Fibroblast of villous mesenchyme (primary cell): ENCODE results near the gene TM7SF2. TPM values are rescaled to one million over a fixed set of nuclear protein-coding genes. Genes with fewer than 3 reads are reported as not detected.

ENCODE experiments used
- DNase-seq: peaks from one replicate; pipeline ENCODE4 v3.0.0-alpha.2; 2010; ENCODE audit warnings: low read depth
- H3K4me3 ChIP-seq: 2 replicates; pipeline ENCODE4 v1.5.1; 2011; ENCODE audit warnings: low read depth, mild to moderate bottlenecking, low read length
- CTCF ChIP-seq: IDR thresholded peaks from 2 replicates; pipeline ENCODE4 v1.5.1; 2012; ENCODE audit warnings: low read depth, mild to moderate bottlenecking, low read length; ENCODE audit not compliant: insufficient read depth
- total RNA-seq: library from RNA; depleted of rRNA; stranded (reverse); fragments of >200 nt; gene quantifications from 2 replicates; pipeline ENCODE4 v1.2.3, GENCODE V29; 2012

The TM7SF2 gene
- total RNA-seq, 1 donor: 45.8 TPM

- TF ChIP-seq CTCF: no peak
- no peak for DNase-seq
Measured at GRCh38 chr11:65124480-65125196, 13.0 kb downstream of the TM7SF2 start.

GRCh38 chr11:65125197-65126056 lies 13.8 kb downstream of the TM7SF2 start:
- H3K4me3 ChIP-seq: no peak overlapping the region

More at GRCh38 chr11:65124480-65125196, 13.0 kb downstream of the TM7SF2 start:
- H3K4me3 ChIP-seq: no peak overlapping the region

GRCh38 chr11:65126624-65127274 lies 15.1 kb downstream of the TM7SF2 start:
- no peak for DNase-seq
- no peak for TF ChIP-seq CTCF

More at GRCh38 chr11:65125197-65126056, 13.8 kb downstream of the TM7SF2 start:
- no peak for DNase-seq
- no peak for TF ChIP-seq CTCF

GRCh38 chr11:65127473-65128181 lies 16.0 kb downstream of the TM7SF2 start:
- H3K4me3 ChIP-seq: no peak overlapping the region
- TF ChIP-seq CTCF: no peak
- no peak for DNase-seq

More at GRCh38 chr11:65126624-65127274, 15.1 kb downstream of the TM7SF2 start:
- H3K4me3 ChIP-seq: no peak overlapping the region

- H3K4me3 ChIP-seq: no peak overlapping the region
- no peak for TF ChIP-seq CTCF
- no peak for DNase-seq
Measured at GRCh38 chr11:65128182-65129145, 16.8 kb downstream of the TM7SF2 start.
